ENCODE results near the gene CHST2.
"Not testable (repeated sequence)": the region's sequence is repeated elsewhere in the genome, so short reads cannot be mapped to it uniquely, and the experiment has no call there.

Gene CHST2

DNA sequence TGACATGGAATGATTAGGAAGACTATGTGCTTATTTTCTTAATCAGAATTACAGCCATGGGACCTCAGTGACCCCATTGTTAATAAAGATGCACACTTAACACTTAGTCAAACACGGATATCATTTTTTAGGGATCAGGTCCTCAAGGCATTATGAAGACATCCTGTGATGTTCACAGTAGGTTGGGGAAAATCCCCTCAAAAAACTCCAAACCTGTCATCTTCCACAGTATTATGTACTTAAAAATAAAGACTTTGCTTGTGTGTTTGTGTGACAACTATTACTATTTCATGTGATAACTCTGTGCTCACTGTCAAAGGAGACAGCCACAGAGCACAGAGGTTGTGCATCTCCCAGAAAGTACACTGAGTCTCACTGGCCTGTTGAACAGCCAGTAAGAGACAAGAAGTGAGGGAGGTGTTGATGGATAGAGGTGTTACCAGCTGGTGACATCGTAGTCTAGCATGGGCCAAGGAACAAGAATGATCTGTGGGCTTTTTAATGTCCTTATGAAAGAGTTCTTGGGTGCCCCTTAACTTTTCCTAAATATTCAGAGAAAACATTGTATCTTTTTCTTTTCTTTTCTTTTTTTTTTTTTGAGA, 18.0 kb downstream of the CHST2 start:
- DNase-seq: no peak

DNA sequence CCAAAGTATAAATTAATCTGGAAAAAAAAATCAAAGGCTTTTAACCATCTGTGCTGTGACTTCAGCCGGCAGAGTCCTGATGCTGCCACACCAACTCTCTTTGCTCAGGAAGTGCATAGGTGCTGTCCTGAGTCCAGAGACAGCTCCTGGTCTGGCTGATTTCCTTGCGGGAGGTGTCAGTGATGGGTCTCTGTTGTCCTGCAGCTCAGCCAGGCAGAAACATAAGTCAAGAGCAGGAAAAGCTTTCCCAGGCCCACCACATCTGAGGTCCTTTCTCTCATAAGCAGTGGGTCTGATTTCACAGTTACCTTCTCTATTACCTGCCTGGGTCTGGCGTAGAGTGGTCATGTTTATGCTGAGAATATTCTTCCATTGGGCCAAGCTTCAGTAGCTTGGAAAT, 19.4 kb downstream of the CHST2 start:
- DNase-seq: no peak

DNA sequence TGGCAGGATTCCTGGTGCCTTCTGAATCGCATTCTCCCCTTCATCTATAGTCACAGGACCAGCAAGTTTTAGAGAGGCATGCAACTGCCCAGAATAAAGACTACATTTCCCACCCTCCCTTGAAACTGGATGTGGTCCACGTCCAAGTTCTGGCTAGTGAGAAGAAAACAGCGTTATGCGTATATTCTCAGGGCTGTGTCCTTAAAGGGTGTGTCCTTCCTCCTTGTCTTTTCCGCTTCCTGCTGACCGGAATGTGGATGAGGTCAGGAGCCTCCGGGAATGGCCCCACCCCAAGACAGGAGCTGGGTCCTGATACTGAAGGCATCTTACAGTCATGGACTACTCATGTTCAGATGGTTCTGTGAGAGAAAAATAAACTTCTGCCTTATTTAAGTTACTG, 20.2 kb downstream of the CHST2 start:
- no peak for DNase-seq

DNA sequence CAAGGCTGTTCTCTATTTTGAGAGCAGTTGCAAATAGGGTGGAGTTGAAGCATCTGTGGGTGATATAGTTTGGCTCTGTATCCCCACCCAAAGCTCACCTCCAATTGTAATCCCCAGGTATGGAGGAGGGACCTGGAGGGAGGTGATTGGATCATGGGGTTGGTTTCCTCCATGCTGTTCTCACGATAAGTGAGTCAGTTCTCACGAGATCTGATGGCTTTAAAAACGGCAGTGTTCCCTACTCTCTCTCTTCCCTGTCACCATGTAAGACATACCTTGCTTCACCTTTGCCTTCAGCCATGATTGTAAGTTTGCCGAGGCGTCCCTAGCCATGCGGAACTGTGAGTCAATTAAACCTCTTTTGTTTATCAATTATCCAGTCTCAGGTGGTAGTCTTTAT, 21.0 kb downstream of the CHST2 start:
- no peak for DNase-seq

DNA sequence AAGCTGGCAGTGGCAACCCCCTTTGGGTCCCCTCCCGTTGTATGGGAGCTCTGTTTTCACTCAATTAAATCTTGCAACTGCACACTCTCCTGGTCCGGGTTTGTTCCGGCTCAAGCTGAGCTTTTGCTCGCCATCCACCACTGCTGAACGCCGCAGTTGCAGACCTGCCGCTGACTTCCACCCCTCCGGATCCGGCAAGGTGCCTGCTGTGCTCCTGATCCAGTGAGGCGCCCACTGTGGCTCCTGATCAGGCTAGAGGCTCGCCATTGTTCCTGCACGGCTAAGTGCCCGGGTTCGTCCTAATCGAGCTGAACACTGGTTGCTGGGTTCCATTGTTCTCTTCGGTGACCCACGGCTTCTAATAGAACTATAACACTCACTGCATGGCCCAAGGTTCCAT, 22.8 kb downstream of the CHST2 start:
- DNase-seq: no peak

DNA sequence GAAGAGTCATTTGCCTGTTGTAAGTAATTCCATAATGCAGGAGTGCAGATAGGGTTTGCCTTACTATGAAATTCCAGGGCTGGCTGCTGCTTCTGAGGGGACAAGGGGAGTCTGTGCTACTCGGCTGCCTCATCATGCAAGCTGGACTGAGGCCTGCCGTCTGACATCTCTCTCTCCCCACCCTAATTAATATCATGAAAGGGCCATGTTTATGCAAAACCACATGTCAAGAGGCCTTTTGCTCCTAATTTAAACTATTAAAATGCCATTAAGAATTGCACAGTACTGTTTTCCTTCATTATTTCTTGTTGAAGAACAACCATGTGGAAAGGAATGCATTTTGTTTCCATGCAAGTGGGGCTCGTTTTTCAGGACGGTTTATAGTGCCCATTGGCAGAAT, 26.3 kb downstream of the CHST2 start:
- DNase-seq: no peak

DNA sequence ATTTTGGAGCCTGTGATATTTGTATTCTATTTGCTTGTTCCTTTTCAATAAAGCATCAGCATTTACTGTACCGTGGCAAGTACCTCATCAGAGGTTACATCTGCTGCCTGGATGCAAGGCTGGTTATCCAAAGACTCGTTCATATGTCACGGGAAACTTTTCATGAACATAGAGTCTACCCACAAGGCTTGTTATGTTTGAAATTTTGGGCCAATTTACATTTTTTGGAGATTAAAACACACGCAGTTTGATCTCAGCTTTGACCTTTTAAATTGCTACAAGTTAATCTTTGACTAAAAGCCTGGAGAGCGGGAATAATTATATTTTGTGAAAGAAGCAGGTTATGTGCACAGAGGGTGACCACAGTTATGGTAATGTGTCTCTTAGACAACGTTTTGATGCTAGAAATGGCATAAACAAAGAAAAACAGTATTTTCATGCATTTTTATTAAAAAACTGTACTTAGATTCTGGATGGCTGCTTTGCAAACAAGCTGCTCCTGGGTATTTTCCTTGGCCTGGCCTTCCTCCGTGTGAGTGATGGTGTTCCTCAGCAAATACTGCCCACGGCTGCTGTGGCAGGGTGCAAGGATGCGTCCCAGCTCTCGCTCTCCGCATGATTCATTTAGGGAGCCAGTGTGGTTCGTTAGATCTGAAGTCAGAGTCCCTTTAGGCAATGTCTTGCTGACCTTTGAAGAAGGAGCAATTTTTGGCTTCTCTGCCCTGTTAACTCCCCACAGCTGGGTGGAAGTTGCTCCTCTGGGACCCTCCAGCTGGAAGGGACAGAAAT, 27.1 kb downstream of the CHST2 start:
- no peak for DNase-seq

DNA sequence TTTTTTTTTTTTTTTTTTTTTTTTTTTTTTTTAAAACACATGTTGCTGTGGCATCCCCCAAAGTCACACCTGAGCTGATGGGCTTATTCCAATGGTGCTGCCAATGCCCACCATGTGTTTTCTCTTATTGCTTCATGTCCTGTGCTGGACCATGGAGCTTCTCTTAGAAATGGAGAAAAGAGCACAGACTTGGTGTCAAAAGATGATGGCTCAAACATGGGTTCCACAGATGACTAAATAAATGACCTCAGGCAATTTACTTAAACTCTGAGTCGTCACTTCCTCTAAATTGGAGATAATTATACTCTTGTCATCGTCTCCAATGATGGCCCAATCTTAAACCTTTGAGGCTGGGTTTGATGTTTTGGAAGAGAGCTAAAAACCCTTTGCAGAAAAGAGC, 28.1 kb downstream of the CHST2 start:
- DNase-seq: no peak

DNA sequence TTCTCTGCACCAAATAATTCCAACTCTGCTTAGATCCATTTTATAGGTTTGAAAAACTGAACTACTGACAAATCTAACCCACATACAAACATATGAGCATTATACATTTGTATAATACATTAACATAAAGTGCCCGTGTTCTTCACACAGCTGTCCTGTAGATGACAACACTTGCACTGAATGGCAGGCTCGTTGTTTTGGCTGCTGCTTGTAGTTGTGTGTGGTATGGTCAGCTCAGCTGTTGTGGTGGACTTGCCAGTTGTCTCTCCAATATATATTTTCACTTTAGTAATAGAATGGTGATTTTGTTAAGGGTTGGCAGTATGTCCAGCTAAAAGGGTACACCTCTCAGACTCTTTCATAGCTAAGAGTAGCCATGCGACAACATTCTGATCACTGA, 30.5 kb downstream of the CHST2 start:
- no peak for DNase-seq

DNA sequence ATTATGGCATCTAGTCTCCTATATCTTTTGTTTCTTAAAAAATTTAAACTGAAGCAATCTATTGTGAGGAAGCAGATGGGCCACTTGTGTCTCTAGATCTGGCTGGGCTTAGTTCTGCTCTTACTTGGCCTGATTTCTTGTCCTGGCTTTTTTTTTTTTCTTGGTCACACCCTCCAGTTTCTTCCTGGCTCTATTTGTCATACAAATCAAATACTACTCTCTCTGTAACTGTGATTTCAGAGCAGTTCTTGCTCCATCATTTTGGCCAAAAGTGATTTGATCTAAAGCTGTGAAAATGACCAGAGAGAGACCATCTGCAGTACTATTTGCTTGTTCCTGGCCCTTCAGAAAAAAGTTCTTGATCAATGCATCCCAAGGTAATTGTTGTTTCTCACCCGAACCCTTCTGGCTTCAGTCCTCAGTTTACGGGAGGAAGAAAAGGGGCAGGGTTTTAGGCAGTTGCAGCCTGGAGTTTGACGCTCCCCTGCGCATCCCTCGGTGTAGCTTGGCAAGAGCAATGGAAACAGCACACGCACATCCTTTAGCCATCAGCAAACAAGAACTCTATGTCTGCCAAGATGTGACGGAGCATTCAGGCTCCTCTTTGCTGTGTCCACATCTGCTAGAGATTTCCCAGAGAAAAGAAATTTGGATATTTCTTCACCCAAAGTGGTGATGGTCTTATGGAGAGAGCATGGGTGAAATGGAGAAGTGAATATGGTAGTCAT, 31.6 kb downstream of the CHST2 start:
- DNase-seq: no peak

DNA sequence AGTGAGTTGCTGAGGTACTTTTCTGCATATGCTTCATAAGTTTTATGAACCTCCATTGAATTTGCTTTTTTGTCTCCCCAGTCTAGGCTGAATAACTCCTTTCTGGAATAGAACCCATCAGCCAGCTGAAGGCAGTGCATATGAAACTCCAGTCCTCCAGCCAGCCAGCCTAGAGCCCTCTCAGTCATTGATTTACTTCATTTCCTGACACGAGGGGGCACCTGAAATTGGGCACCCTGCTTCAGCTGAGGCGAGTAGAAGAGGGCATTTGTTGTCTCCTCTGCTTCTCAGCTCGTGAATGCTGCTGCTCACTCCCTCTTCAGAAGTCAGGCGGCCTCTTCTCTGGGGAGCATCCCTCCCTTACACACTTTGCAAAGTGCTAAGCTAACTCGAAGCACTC, 32.5 kb downstream of the CHST2 start:
- DNase-seq: no peak

DNA sequence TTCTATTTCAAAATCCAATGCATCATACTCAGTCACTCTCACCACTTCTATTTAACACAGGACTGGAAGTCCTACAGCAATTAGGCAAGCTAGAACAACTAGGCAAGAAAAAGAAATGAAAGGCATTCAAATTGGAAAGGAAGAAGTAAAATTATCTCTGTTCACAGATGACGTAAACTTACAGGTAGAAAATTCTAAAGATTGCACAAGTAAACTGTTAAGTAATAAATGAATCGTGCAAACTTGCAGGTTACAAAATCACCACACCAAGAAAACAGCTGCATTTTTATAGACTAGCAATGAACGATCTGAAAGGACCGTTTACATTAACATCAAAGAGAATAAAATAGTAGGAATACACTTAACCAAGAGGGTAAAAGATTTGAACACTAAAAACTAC, 36.2 kb downstream of the CHST2 start:
- DNase-seq: no peak

DNA sequence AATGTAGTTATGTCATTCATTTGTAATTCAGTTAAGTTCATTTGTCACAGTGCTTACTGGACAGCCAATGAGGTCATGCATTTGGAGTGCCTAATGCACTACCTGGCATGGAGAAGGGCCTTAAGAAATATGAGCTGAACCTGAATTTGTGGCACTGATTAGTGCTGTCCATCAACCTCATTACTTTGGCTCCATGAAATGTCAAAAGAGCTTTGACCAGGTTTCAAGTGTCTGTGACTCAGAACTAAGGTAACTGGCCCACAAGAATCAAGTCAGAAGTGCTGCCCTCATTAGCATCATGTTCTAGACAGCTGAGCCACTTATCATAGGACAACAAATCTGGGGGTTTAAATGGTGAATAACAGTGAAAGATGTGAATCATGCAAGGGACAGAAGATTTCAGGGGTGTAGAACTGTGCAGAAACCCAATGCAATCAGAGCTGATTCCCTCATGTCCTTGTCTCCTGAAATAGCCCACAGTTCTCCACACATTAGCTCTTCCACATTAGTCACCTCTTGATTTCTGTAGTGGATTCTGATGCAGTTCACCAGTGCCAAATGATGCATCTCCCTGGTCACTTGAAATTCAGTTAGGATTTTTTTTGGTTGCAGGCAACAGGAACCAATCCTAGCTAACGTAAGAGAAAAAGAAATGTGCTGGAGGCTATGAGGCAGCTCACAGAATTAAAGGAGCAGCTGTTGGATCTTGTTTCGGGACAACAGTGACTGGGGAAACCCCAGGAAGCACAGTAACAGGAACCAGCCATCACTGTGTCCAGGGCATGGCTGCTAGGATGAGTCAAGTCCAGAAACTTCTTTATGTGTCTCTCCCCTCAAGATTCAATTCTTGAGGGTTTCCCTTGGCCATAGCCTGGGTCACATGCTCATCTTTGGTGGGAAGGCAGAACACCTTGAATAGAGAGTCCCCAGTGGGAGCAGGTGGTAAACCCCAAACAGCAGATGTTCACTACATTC, 38.7 kb downstream of the CHST2 start:
- DNase-seq: no peak

DNA sequence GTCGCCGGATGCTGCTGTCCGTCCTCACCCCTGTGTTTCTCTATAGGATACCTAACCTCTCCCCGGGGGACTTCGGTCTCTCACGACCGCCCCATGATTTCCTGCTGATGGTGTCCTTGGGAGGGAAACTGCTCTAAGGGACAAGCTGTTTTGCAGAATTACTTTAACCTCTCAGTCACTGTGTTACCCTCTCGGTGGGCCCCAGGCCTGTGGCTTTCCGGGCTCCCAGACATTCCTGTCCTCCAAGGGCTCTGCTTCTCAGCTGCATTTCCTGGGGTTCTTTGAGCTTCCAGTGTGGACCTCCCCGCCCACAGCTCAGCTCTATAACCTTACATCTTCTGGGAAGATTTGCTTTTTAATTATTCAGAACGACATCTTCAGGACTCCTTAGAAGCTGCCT, 40.9 kb downstream of the CHST2 start:
- no peak for DNase-seq

DNA sequence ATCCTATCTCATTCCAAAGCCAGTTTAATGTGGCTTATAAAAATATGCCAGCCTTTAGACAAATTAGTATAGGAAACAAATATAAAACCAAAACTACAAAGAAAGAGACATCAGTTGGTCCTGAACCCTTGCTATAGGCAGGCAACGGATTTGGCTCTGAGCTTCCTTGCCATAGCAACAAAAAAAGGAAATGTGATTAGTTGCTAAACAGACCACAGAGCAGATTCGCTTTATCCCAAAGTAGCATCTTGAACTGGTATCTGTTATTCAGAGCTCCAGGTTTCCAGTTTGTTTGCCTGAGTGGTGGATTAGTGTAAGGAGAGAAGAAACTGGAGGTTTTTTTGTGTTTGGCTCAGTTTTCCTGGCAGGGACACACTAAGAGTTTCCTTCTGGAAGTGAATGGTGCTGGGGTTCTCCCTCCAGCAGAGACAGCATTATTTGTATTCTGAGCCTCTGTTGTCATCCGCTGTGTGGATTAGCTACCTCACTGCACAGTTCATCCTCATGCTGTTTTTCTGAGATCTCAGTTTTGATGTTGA, 44.1 kb downstream of the CHST2 start:
- no peak for DNase-seq

DNA sequence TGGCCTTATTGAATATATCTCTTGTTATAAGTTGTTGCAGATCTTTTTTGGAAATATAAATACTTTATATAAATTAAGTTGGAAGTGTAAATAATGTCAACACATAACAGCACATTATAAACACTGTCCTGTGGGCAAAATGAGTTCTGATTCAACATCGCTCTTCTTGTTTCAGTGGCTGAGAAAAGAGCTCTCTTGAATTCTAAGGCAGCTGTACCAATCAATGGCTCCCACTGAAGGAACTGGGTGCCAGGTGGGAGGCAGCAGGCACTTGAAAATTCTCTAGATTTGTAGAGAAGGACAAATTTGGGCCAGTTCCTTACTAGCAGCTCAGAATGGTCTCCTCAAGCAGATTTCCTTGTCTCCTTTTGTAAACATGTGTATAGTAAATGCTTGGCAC, 45.6 kb downstream of the CHST2 start:
- no peak for DNase-seq

DNA sequence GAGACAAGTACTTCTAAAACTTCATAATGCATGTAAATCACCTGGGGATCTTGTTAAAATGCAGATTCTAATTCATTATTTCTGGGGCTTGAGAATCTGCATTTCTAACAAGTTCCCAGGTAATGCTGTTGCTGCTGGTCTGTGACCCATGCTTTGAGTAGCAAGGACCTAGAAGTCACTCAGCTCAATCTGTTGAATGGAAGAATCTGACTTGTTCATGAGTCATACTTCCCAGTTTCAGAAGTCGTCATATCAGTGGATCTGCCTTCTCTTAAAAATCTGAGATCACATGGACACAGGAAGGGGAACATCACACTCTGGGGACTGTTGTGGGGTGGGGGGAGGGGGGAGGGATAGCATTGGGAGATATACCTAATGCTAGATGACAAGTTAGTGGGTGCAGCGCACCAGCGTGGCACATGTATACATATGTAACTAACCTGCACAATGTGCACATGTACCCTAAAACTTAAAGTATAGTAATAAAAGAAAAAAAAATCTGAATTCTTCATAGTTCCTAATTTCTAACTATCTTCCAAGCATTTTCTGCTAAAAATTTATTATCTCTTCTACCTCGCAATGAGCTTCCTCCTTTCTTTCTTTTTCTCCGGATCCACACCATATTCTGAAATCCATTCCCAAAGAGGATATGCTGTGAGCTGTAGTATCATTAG, 46.2 kb downstream of the CHST2 start:
- not testable (repeated sequence) for DNase-seq

DNA sequence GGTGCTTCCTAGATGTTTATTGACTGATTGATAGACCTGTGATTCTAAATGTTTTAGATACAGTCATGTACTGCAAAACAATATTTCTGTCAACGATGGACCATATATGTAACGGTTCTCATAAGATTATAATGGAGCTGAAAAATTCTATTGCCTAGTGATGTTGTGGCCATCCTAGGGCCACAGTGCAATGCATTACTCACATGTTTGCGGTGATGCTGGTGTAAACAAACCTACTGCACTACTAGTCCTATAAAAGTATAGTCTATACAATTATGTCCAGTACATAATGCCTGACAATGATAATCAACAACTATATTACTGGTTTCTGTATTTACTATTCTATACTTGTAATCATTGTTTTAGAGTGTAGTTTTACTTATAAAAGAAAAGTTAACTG, 46.8 kb downstream of the CHST2 start:
- no peak for DNase-seq

DNA sequence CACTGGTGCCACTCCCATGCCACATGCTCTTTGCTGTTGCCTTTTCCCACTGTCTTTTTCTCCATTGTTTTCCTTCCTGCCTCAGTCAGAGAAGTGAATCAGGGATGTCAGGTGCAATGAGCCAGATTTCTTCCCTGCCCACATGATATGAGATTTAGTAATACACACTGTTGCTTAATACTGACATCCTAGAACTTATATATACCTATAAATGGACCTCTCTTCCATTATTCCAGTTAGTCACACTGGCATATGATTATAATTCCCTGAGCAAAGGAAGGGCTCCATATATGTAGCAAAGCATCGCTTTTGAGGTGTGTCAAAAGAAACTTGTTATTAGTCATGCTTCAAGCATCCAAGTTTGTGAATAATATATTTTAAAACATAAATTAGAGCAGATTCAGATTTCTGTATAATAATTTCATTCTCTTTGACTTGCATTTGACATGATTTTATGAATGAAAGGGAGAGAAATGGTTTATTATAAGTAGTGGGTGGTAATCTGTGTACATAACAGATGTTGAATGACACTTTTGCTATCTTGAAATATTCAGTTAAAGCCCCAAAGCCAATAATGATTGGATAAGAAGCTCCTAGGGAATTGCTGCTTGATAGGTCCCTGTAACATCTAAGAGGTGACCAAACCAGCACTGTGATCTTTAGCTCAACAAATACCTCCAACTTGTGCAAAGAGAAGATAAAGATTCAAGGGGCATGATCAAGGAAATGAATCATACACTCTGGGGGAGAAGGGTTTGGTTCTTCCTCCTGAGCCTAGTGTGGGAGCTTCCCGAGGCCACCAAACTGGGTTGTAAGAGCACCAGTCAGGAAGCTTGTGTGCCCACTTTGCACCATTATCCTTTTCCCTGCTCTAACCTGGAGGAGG, 48.6 kb downstream of the CHST2 start:
- DNase-seq: no peak

DNA sequence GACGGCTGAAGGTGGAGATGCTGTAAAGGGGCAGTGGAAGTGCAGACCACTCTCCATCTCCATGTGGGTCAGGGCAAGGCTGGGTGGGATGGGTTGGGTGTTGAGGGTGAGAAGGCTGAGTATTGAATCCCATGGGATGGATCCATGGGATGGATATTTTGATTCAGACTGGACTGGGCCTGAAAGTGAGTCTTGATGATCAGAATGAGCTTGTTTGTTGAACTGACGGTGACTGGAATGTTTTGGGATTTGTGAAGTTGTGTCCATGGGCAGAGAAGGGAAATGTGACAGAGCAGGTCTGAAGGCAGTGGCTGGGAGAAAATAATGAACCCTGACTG, 49.3 kb downstream of the CHST2 start:
- no peak for DNase-seq

DNA sequence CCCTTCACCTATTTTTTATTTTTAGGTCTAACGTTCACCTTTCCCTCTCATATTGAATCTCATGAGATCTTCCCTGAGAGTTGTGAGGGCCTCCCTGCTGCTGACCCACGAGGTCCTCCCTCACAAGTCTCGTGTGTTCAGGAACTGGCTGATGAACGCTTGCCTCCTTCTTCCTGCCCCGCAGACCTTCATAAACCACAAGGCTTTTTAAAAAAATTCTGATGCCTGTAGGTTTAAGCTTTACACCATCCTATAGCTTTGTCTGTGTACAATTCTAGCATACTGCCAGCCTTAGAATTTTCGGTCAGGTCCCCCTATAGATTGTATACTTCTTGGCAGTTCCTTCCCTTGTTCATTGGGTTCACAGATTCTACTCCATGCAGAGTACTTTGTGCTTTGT, 50.5 kb downstream of the CHST2 start:
- DNase-seq: no peak

Measured in NCI-H187 treated with DMSO at 0.1 percent for 48 hours (cell line).